ENCODE data around the gene PCSK5. TPM values are rescaled to one million over a fixed set of nuclear protein-coding genes. Genes with fewer than 3 reads are reported as not detected.

The PCSK5 gene
- total RNA-seq, 1 experiment from 2014 or later, result 7.5 TPM

DNA sequence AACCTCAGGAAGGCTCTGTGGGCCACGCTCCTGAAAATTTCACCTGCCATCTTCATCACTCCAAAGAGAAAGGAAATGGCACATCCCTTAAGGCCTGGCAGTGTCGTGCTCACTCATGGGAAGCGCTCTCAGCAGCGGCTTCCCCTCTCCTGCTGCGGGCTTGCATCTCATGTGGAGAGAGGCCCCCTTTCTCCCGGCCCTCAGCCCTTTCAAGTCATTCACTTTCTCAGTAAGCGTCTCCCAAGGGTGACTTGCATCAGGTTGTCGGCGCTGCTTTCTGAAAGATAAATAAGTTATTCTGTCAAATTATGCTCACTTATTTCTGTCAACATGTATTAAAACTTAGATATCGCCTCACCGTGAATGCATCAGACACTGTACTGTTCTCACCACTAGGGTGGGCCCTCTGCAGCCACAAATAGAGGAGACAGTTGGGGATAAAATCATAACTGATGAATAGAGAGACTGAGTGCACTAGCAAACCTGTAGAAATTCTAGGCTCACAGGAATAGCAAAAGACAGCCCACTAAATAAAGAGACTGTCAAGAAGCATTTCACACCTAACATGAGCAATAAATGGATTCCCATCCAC, 329.2 kb downstream of the PCSK5 start:
- H4K91ac ChIP-seq (ENCODE audit: insufficient read length, low read depth, low read length), result no peak overlapping the region
- H3K36me3 Mint-ChIP-seq (ENCODE audit: insufficient read depth in 1 of 3, low read depth in 3 of 3), result no peaks in the 10 kb centered on the region

More for the DNA sequence above, 329.2 kb downstream of the PCSK5 start:
- Histone ChIP-seq H2BK20ac (ENCODE audit: low read depth, low read length, poor library complexity, severe bottlenecking) (peak overlapping the region; percentile 26), H4K20me1 (ENCODE audit: control insufficient read depth, insufficient read depth, insufficient read length) (no peaks in the 10 kb centered on the region), H4K8ac (replicated peaks; ENCODE audit: insufficient read length, low read depth, low read length) (no peak overlapping the region), H3T11ph (ENCODE audit: low read length) (no peak overlapping the region), H3K23me2 (ENCODE audit: insufficient read length, low read depth, low read length, poor library complexity, severe bottlenecking) (no peaks in the 10 kb centered on the region), H3K56ac (ENCODE audit: insufficient read length, low read depth, low read length) (no peak overlapping the region), H2BK5ac (ENCODE audit: insufficient read length, low read length) (no peak overlapping the region), H3K4me2 (ENCODE audit: insufficient read depth, insufficient read length, low read length) (no peak overlapping the region), H3K9me3 (ENCODE audit: control insufficient read depth, low read depth, low read length) (no peaks in the 10 kb centered on the region), H3K27ac (ENCODE audit: insufficient read length, low read depth, low read length) (no peak overlapping the region), H3K79me1 (ENCODE audit: insufficient read depth, low read depth, low read length, poor library complexity, severe bottlenecking) (no peaks in the 10 kb centered on the region), H3K4me1 (ENCODE audit: insufficient read depth, low read length) (no peaks in the 10 kb centered on the region; the same call in 1 of the 2 replicates), H2AK5ac (ENCODE audit: insufficient read length, low read length) (no peak overlapping the region), H3K23ac (ENCODE audit: insufficient read length, low read depth, low read length) (no peak overlapping the region), H3K79me2 (ENCODE audit: insufficient read depth, low read length) (no peaks in the 10 kb centered on the region), H3K14ac (ENCODE audit: insufficient read depth, low read length) (no peak overlapping the region), H2AFZ (ENCODE audit: low read length) (no peak overlapping the region), H2BK12ac (ENCODE audit: insufficient read length, low read depth, low read length) (no peak overlapping the region), H2BK120ac (ENCODE audit: low read depth, low read length, poor library complexity, severe bottlenecking) (no peak overlapping the region), H4K5ac (ENCODE audit: insufficient read length, low read depth, low read length) (no peak overlapping the region), H3K18ac (ENCODE audit: insufficient read length, low read depth, low read length) (no peak overlapping the region), H3K4ac (ENCODE audit: low read depth, low read length) (no peak overlapping the region), H3K27me3 (ENCODE audit: insufficient read depth, low read length) (no peaks in the 10 kb centered on the region), H2BK15ac (ENCODE audit: low read depth, low read length) (no peak overlapping the region), H3K9ac (ENCODE audit: extremely low read depth, insufficient read length, low read length) (no peak overlapping the region)
- peak; percentile 61 for TF ChIP-seq CTCF (conservative IDR thresholded peaks at IDR 0.05)
- H3K27me3 Mint-ChIP-seq (ENCODE audit: low read depth), result no peaks in the 10 kb centered on the region; the same call in 1 of the 2 replicates
- no peak overlapping the region for H3K27ac Mint-ChIP-seq
- peaks cover 10 to 11% of the 10 kb centered on the region in 2 experiments for H3K4me1 Mint-ChIP-seq
- WGBS (ENCODE audit: extremely low coverage, insufficient read length, low lambda C conversion rate), result no CpG with 5 or more reads among the region's 11 CpGs
- H3K4me3 Mint-ChIP-seq, result no peak overlapping the region
- no peaks in the 10 kb centered on the region for H3K9me3 Mint-ChIP-seq
- peak; percentile 36 for DNase-seq

All from H9 (cell line).